Mammary epithelial cell (primary cell): Measurements from ENCODE around the gene GBP1.
"Not testable (repeated sequence)": the region's sequence is repeated elsewhere in the genome, so short reads cannot be mapped to it uniquely, and the experiment has no call there.

Experiments used
- CTCF ChIP-seq, 2 donors: IDR thresholded peaks in 1 of 2; conservative IDR thresholded peaks in 1 of 2; 2 replicates each; pipeline ENCODE4 v1.5.1; 2011 to 2012; ENCODE audit warnings: inconsistent platforms in 2 of 2, low read length in 2 of 2, mild to moderate bottlenecking in 2 of 2, control low read depth in 1 of 2, low read depth in 1 of 2; ENCODE audit not compliant: insufficient read depth in 1 of 2; ENCODE audit errors: extremely low read depth in 1 of 2
- EZH2 ChIP-seq: IDR thresholded peaks from 2 replicates; pipeline ENCODE4 v1.6.1; 2012; ENCODE audit warnings: low read length, inconsistent platforms, borderline replicate concordance

GRCh38 chr1:89080068-89080467 lies 15.1 kb upstream of the GBP1 start:
- TF ChIP-seq EZH2; CTCF (conservative IDR thresholded peaks at IDR 0.05 in 1 of 2, IDR thresholded peaks at IDR 0.05 in 1 of 2; ENCODE audit: extremely low read depth in 1 of 2, insufficient read depth in 1 of 2, low read depth in 1 of 2, low read length in 2 of 2): not testable (repeated sequence)
